NCI-H1694 treated with DMSO at 0.1 percent for 48 hours (cell line): Measurements from ENCODE around the gene TERT.
"Not testable (repeated sequence)": the region's sequence is repeated elsewhere in the genome, so short reads cannot be mapped to it uniquely, and the experiment has no call there.

Experiments used
- DNase-seq: peaks from one replicate; lab custom pipeline; 2025; lab: John Stamatoyannopoulos, UW

The TERT gene

DNA sequence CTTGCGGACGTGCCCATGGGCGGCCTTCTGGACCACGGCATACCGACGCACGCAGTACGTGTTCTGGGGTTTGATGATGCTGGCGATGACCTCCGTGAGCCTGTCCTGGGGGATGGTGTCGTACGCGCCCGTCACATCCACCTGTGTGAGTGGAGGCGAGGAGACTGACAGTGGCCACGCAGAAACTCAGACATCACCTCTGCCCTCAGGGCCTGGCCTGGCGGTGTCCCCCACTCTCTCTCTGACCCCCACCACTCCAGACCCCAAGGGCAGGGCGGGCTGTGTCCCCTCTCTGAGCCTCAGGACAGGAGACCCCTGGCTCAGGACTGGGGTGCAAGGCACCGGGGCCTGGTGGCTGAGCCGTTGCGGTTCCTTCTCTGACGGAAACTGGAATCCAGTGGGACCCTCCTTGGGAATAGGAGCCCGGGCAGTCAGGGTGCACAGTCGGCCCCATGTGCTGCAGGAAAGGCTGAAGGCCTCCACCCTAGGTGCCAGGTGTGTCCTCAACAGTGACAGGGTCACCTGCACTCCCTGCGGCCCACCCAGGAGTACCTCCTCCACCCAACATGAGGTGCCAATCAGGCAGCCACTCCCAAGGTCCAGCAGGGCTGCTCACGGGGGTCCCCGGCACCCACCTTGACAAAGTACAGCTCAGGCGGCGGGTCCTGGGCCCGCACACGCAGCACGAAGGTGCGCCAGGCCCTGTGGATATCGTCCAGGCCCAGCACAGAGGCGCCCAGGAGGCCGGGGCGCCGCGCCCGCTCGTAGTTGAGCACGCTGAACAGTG lies 16.0 kb downstream of the TERT start:
- DNase-seq, result no peak

- no peak for DNase-seq
These were observed 16.7 kb downstream of the TERT start for GRCh38 chr5:1278216-1278615.

DNA sequence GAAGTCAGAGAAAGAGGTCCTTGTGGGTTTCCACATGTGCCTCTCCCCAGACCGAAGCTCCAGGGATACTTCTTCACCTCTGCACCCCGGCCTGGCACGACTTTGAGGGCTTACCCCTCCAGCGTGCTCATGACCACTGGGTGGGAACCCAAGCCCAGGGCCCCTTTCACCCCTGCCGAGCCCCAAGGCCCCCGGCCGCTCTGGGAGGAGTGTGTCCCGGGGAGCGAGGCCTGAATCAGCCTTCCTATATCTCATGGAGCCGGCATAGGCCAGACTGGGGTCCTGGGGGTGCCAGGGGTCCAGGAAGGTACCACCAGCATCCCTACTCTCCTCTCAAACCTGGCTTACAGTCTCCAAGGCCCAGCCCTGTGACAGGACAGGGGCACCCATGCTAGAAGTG lies 17.1 kb downstream of the TERT start:
- DNase-seq, result no peak

- DNase-seq, result no peak
These were observed 17.5 kb downstream of the TERT start for GRCh38 chr5:1277331-1277730.

DNA sequence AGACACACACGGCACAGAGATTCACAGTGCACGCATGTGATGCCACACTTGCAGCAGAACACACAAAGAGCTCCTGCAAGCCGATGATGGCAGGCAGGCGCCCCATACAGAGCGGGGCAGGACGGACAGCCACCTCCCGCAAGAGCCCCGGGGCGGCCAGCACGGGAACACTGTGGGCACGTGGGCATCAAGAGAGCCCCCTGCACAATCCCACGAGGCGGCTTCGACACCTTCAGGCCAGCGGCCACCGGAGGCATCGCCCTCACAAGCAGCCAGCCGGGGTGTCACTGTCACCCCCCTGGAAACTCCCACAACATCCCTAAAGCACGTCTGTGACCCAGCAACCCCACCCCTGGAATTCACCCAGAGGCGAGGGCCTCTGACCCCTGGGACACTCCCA lies 17.9 kb downstream of the TERT start:
- DNase-seq, result no peak

DNA sequence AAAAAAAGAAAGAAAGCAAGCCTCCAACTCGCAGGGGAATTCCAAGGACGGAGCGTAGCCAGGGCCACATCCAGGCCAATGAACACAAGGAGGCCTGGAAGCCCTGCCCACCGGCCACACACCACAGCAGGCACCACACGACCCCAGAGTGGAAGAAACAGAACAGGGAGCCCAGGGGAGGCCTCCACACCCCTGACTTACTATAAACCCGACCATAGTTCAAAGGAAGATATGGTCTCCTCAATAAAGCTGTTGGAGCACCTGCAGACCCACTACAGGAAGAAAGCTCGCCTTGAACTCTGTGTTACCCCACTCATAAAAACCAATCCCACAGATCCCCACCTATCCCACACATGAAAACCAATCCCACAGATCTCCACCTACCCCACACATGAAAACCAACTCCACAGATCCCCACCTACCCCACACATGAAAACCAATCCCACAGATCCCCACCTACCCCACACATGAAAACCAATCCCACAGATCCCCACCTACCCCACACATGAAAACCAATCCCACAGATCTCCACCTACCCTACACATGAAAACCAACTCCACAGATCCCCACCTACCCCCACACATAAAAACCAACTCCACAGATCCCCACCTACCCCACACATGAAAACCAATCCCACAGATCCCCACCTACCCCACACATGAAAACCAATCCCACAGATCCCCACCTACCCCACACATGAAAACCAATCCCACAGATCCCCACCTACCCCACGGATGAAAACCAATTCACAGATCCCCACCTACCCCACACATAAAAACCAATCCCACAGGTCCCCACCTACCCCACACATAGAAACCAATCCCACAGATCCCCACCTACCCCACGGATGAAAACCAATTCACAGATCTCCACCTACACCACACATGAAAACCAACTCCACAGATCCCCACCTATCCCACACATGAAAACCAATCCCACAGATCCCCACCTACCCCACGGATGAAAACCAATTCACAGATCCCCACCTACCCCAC lies 19.2 kb downstream of the TERT start:
- not testable (repeated sequence) for DNase-seq

- DNase-seq, result no peak
These were observed 20.4 kb downstream of the TERT start for GRCh38 chr5:1274471-1274870.

DNA sequence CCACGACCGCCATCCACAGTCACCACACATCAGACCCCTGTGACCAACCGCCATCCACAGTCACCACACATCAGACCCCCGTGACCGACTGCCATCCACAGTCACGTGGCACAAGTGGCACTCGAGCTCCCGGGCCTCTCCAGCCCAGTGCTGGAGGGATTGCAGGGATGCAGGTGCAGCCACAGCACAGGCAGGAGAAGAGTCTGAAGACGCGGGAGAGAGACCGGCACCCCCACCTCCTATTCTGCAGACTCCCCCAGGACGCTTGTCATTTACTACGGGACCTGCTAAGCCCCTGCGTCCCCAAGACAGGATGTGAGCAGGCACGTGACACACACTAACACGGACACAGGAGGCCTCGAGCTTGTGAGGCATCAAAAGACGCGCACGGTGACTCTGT lies 21.1 kb downstream of the TERT start:
- DNase-seq, result no peak

DNA sequence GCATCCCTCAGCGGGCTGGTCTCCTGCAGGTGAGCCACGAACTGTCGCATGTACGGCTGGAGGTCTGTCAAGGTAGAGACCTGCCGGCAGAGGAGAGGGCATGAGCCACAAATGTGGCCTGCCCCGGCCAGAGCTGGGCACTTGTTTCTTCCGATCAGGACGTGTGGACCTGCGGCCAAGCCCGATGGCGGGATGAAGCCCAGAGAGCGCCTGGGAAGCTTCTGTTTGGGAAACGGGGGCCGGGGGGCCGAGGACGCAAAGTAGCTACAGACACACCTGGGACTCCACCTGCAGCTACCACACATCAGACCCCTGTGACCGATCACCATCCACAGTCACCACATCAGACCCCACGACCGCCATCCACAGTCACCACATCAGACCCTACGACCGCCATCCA lies 22.7 kb downstream of the TERT start:
- DNase-seq, result no peak

DNA sequence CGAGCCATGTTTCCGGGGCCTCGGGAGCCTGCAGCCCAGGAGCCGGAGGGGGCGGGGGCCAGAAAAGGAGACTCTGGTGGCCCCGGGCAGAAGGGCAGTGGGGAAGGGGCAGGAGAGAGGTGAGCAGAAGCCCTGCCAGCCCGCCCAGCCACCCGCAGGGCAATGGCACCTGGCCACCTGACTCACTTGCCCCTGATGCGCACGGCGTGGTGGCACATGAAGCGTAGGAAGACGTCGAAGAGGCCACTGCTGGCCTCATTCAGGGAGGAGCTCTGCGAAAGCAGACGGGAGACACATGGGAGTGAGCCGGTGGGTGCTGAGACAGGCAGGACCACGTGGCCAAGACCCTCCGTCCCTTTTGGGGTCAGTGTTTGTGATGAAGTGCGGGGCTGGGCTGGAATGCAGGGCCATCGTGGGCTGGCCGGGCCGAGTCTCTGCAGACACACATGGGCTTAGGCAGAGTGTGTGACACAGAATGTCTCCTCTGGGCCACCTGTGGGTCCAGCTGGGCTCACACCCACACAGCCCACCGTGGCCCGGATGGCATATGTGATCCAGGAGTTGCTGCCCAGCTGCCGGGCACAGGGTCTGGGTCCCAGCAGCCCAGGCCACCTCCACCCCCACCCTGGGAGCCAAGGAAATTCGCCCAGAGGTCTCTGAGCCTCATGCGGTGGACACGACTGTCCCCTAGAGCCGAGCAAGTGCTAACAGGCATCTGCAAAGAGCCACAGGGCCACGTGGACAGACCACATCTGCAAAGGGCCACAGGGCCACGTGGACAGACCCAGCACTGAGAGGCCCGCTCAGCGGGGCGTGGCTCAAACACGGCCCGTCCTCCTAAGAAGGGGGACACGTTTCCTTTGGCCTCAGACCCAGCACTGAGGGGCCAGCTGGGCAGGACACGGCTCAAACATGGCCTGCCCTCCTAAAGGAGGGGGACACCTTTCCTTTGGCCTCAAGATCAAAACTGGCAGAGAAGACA lies 23.6 kb downstream of the TERT start:
- DNase-seq, result no peak

- no peak for DNase-seq
These were observed 24.4 kb downstream of the TERT start for GRCh38 chr5:1270426-1270825.

DNA sequence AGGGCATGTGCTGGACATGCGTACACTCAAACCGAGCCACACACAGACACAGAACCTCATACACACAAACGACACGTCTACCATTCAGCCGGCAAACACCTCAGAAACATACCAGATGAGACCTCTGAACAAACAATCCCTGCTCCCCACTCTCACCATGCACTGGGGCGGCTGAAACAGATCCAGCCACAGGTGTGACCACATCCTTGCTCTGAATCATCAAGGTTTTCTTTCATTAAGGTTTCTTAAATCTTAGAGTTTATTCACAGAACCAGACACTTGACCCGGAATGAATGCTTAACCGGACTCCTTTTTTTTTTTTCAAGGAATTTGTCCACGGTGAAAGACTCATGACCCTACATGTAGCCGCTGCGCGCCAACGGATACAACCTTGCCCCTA lies 26.2 kb downstream of the TERT start:
- no peak for DNase-seq

DNA sequence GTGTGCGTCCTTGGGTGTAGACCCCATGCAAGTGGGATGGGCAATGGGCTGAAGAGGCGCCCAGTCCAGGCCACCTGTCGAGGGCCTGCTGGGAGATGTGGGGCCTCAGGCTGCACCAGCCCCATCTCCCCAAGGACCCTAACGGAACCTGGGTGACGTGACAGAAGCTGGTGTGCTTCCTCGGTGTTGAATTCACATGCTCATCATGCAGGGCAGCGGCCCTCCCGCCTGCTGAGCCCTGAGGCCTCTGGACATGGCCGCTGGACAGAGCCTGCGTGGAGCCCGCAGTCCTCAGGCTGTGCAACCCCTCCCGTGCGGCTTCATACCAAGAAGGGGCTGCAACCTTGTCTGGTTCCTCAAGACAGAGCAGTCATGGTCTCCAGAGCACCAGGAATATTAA lies 26.8 kb downstream of the TERT start:
- no peak for DNase-seq

GRCh38 chr5:1267464-1267863 lies 27.4 kb downstream of the TERT start:
- DNase-seq, result not testable (repeated sequence)

GRCh38 chr5:1266791-1267190 lies 28.1 kb downstream of the TERT start:
- DNase-seq, result no peak

GRCh38 chr5:1265461-1266455 lies 29.1 kb downstream of the TERT start:
- no peak for DNase-seq

GRCh38 chr5:1265026-1265425 lies 29.8 kb downstream of the TERT start:
- no peak for DNase-seq

- no peak for DNase-seq
These were observed 30.7 kb downstream of the TERT start for GRCh38 chr5:1264211-1264610.

GRCh38 chr5:1262381-1262780 lies 32.5 kb downstream of the TERT start:
- DNase-seq, result no peak

DNA sequence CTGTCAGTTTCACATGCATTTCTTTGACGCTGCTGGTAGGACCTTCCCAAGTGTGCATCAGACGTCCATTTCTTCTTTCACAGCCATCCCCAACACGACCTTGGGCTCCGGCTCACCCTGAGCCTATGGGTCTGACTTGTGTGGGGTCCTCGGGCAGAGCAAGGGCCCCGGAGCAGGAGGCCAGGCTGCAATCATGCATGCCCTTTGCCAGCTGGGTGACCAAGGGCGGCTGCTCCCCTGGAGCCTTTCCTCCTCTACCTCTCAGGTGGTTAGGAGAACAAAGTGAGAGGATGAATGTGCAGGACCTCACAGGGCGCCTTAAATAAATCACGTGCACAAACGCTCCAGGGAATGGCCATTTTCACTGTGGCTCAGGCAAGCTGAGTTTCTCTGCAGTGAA lies 33.2 kb downstream of the TERT start:
- DNase-seq, result no peak
